C4-2B (cell line): Measurements from ENCODE around the gene RRM1.

Experiments
- H3K27ac ChIP-seq: fragments of 450-650 bp; 2 replicates; pipeline ENCODE4 v1.5.1; 2017
- CTCF ChIP-seq: fragments of 450-650 bp; conservative IDR thresholded peaks from 2 replicates; pipeline ENCODE4 v1.5.1; 2017; ENCODE audit warnings: mild to moderate bottlenecking
- ZFX ChIP-seq: fragments of 450-650 bp; IDR thresholded peaks from 2 replicates; pipeline ENCODE4 v1.6.1; 2017

Gene RRM1

GRCh38 chr11:4093519-4094347, 866 bp upstream of the RRM1 start:
- no peak for TF ChIP-seq CTCF
- TF ChIP-seq ZFX: no peak
- peak overlapping the region; percentile 92 for H3K27ac ChIP-seq

GRCh38 chr11:4095509-4096230, 1.1 kb downstream of the RRM1 start:
- H3K27ac ChIP-seq: peak overlapping the region; percentile 92
- no peak; the same call in 1 of the 2 replicates for TF ChIP-seq CTCF
- no peak for TF ChIP-seq ZFX

- TF ChIP-seq CTCF (no peak), ZFX (no peak)
- H3K27ac ChIP-seq: no peak overlapping the region
Measured at GRCh38 chr11:4098026-4098621, 3.5 kb downstream of the RRM1 start.

GRCh38 chr11:4102711-4103110, 8.1 kb downstream of the RRM1 start:
- TF ChIP-seq ZFX (no peak), CTCF (no peak)
- no peak overlapping the region for H3K27ac ChIP-seq

- no peak for TF ChIP-seq CTCF
- no peak for TF ChIP-seq ZFX
- H3K27ac ChIP-seq: no peak overlapping the region
Measured at GRCh38 chr11:4103269-4103668, 8.7 kb downstream of the RRM1 start.

GRCh38 chr11:4105916-4106315, 11.3 kb downstream of the RRM1 start:
- no peak overlapping the region for H3K27ac ChIP-seq
- TF ChIP-seq ZFX (no peak), CTCF (no peak)

- TF ChIP-seq ZFX: no peak
- TF ChIP-seq CTCF: no peak
- no peak overlapping the region for H3K27ac ChIP-seq
Measured at GRCh38 chr11:4111834-4112233, 17.2 kb downstream of the RRM1 start.
